VCaP (cell line): ENCODE measurements around the gene IFI6.
"Not testable (repeated sequence)": the region's sequence is repeated elsewhere in the genome, so short reads cannot be mapped to it uniquely, and the experiment has no call there.

Experiments
- H3K27ac ChIP-seq: fragments of 450-650 bp; 2 replicates; pipeline ENCODE4 v1.5.1; 2017
- TF ChIP-seq, protein P1 (sequence below): fragments of 450-650 bp; conservative IDR thresholded peaks from 2 replicates; pipeline ENCODE4 v1.5.1; 2017; ENCODE audit warnings: mild to moderate bottlenecking, moderate library complexity

The IFI6 gene

DNA sequence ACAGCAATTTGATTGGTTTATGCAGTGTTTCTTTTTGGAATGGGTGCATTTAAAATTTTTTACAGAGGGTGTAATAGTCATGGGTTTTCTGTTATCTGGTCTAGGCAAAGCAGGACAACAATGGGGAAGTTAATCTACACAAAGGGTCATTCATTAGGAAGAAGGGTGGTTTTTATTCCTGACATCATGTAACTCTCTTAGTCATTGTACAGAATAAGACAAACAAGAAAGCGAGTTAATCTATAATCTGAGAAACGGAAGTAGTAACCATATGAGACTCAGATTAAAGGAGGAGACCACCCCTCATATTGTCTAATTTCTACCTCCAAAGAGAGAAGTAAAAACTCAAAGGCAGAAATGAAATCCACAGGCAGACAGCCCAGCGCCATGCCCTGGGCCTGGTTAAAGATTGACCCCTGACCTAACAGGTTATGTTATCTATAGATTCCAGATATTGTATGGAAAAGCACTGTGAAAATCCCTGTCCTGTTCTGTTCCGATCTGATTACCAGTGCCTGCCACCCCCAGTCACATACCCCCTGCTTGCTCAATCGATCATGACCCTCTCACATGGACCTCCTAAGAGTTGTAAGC is 10.5 kb upstream of the IFI6 start:
- TF ChIP-seq, protein P1, sequence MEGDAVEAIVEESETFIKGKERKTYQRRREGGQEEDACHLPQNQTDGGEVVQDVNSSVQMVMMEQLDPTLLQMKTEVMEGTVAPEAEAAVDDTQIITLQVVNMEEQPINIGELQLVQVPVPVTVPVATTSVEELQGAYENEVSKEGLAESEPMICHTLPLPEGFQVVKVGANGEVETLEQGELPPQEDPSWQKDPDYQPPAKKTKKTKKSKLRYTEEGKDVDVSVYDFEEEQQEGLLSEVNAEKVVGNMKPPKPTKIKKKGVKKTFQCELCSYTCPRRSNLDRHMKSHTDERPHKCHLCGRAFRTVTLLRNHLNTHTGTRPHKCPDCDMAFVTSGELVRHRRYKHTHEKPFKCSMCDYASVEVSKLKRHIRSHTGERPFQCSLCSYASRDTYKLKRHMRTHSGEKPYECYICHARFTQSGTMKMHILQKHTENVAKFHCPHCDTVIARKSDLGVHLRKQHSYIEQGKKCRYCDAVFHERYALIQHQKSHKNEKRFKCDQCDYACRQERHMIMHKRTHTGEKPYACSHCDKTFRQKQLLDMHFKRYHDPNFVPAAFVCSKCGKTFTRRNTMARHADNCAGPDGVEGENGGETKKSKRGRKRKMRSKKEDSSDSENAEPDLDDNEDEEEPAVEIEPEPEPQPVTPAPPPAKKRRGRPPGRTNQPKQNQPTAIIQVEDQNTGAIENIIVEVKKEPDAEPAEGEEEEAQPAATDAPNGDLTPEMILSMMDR, result no peak
- H3K27ac ChIP-seq, result no peak overlapping the region

DNA sequence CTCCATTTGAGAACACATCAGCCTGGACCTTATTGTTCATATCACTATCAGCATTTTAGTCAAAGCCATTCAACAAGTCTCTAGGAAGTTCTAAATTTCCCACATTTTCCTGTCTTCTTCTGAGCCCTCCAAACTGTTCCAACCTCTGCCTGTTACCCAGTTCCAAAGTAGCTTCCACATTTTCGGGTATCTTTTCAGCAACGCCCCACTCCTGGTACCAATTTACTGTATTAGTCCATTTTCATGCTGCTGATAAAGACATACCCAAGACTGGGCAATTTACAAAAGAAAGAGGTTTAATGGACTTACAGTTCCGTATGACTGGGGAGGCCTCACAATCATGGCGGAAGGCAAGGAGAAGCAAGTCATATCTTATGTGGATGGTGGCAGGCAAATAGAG is 9.6 kb upstream of the IFI6 start:
- H3K27ac ChIP-seq, result not testable (repeated sequence)

DNA sequence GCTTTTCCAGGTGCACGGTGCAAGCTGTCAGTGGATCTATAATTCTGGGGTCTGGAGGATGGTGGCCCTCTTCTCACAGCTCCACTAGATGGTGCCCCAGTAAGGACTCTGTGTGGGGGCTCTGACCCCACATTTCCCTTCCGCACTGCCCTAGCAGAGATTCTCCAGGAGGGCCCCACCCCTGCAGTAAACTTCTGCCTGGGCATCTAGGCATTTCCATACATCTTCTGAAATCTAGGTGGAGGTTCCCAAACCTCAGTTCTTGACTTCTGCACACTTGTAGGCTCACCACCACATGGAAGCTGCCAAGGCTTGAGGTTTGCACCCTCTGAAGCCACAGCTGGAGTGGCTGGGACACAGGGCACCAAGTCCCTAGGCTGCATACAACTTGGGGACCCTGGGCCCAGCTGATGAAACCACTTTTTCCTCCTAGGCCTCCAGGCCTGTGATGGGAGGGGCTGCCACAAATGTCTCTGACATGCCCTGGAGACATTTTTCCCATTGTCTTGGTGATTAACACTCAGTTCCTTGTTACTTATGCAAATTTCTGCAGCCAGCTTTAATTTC is 8.3 kb upstream of the IFI6 start:
- not testable (repeated sequence) for H3K27ac ChIP-seq

DNA sequence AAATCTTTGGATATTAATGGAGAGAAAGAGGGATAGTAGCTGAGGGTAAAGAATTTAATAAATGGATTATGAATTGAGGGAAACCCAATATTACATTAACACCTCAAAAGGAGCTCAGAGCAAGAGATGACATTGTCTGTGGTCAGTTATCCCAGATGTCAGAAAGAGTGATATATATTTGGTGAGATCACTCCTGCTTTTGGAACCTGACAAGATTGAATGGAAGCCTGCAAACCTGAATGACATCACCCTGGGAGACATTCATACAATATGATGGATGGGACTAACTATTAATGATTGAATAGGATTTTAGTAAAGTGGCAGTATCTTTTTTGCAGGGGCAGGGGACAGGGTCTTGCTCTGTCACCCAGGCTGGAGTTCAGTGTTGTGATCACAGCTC is 6.8 kb upstream of the IFI6 start:
- TF ChIP-seq, protein P1, result no peak
- H3K27ac ChIP-seq, result no peak overlapping the region

DNA sequence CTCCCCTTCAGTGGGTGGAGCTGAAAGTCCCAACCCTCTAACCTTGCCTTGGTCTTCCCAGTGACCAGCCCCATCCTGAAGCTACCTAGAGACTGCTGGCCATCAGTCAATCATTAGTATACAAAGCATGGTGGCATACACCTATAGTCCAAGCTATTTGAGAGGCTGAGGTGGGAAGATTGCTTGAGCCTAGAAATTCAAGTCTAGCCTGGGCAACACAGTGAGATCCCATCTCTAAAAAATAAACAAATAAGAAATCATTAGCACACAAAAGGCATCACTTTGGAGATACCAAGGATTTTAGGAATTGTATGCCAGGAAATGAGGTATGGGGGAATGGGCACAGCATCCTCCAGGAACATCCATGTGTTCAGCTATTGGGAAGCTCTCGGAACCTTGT is 4.4 kb upstream of the IFI6 start:
- TF ChIP-seq, protein P1, result no peak

DNA sequence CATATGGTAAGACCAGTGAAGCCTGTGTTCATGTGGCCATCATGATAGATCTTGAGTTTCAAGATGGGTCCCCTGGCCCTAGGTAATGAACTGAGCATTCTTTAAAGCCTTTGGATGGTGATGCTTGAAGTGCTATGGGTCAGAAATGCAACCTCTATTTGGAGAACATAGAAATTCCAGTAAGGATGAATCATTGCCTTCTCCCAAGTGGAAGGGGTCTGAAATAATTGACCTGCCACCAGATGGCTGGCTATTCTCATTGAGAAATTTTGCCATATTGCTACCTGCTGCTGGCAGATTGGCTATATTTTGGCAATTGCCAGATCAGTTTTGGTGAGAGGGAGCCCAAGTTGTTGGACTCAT is 739 bp upstream of the IFI6 start:
- TF ChIP-seq, protein P1, result no peak
- peak overlapping the region; percentile 69 for H3K27ac ChIP-seq

More for the DNA sequence above, 4.4 kb upstream of the IFI6 start:
- no peak overlapping the region for H3K27ac ChIP-seq

DNA sequence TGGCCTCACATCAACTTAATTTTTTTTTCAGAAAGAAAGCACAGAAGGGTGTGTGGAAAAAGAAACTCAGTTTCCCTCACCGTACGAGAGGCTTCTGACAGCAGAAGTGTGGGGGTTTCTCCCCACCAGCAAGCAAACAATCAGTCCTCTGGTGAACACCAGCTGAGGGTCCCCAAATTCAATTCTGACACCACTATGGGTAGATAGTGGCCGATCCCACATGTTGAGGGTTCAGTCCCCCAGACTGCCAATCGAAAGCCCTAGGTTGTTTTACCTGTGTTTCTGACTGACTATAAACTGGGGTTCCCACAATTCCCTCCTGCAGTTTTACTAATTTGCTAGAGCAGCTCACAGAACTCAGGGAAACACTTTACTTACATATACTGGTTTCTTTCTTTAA is 2.1 kb downstream of the IFI6 start:
- TF ChIP-seq, protein P1, result no peak
- H3K27ac ChIP-seq, result no peak overlapping the region

DNA sequence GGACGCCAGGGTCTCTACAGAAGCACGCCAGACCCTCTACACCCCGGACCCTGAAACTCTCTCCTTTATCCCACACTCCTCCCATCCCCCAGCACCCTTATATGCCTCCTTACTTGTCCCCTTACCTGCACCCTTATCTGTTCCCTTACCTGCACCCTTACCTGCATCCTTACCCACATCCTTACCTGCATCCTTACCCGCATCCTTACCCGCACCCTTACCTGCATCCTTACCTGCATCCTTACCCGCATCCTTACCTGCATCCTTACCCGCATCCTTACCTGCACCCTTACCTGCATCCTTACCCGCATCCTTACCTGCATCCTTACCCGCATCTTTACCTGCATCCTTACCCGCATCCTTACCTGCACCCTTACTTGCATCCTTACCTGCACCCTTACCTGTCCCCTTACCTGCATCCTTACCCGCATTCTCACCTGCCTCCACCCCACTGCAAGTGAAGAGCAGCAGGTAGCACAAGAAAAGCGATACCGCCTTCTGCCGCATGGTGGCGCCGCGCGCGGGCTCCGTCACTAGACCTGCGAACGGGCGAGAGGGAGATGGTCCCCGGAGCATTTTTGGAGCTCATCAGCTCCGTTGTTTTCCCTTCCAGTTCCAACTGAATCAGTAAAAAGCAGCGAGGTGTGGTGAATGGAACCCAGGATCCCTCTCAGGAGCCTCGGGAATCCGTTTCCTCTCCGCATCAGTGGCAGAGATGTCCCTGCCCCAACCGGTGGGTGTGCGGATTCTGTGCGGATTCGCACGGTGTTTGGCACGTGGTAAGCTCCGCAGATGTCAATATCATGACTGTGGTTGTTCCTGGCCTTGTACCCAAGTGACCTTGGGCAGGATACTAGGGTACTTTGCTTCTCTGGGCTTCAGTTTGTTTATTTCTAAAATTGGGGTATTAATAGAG is 2.9 kb downstream of the IFI6 start:
- TF ChIP-seq, protein P1, result peak; percentile 91
- no peak overlapping the region for H3K27ac ChIP-seq
